ENCODE data around the gene IFIT3. TPM values are rescaled to one million over a fixed set of nuclear protein-coding genes. Genes with fewer than 3 reads are reported as not detected.

The IFIT3 gene
- total RNA-seq, 1 donor from 2014 or later = 6.9 TPM

DNA sequence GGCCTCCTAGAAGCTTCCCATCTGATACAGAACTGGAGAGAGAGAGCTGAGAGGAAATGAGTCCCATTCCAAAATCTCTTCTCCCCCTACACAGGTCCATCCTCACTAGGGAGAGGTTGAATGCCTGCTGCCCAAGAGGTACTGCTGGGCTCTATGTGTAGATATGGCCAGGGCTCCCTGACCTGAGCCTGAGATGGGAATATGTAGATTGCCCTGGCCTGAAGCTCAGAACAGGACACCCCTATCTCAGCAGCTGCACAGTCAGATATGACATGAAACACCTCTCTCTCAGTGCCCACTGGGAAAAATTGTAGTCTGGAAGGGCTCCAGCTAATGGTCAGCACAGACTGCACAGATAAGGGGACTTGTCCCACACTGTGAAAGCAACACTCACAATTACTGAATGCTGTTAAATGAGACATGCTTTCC is 46.9 kb downstream of the IFIT3 start:
- intact Hi-C loops (cut with micrococcal nuclease) = no loop called here
- TF ChIP-seq, protein P1, sequence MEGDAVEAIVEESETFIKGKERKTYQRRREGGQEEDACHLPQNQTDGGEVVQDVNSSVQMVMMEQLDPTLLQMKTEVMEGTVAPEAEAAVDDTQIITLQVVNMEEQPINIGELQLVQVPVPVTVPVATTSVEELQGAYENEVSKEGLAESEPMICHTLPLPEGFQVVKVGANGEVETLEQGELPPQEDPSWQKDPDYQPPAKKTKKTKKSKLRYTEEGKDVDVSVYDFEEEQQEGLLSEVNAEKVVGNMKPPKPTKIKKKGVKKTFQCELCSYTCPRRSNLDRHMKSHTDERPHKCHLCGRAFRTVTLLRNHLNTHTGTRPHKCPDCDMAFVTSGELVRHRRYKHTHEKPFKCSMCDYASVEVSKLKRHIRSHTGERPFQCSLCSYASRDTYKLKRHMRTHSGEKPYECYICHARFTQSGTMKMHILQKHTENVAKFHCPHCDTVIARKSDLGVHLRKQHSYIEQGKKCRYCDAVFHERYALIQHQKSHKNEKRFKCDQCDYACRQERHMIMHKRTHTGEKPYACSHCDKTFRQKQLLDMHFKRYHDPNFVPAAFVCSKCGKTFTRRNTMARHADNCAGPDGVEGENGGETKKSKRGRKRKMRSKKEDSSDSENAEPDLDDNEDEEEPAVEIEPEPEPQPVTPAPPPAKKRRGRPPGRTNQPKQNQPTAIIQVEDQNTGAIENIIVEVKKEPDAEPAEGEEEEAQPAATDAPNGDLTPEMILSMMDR (IDR thresholded peaks at IDR 0.05; ENCODE audit: borderline replicate concordance) = no peak
- no peaks in the 10 kb centered on the region for H3K9me3 ChIP-seq (replicated peaks)
- H3K4me1 ChIP-seq = peaks cover 33% of the 10 kb centered on the region
- H3K36me3 ChIP-seq = no peaks in the 10 kb centered on the region
- H3K4me3 ChIP-seq = peak overlapping the region; percentile 32
- DNase-seq = no peak
- no peaks in the 10 kb centered on the region for H3K27me3 ChIP-seq (ENCODE audit: low read depth)
- H3K27ac ChIP-seq (replicated peaks) = peak overlapping the region; percentile 86

DNA sequence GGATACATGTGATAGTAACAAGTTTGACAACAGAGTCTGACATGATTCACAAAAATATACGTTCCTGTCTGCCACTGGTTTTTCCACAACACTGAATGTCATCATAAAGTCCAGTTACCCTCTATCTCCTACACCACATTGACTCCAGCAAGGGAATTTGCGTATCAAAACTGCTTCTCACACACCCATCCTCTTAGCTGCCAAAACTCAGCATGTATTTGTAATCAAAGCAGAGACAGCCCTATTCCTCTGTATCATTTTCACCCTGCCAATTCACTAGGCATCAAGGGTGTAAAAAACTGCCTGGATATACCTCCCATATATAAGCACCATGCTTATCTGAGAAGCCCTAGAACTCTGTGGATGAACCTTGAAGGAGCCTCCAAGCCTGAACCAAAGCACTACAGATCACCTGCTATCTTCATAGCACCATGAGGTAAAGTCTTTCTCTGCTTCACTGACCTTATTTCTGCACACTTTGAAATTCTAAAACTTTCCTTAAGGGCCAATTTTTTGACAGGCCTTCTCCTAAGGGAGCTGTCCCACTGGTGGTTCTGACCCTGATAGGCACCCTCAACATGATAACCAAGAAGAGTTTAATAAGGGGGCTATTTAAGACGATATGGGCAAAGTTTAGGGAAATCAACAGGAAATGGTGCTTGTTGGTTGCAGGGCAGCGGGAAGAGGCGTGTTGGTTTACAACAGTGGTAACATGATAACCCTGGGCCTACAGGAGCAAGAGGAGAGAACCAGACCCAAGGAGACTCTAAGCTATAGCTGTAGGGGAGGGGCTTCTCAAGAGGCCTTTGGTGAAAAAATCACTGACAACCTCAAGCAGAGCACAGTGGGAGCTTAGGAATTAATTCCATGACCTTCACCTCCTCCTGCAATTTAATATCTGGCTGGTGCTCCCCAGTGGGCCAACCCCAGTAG is 50.2 kb downstream of the IFIT3 start, which contains the start of gene IFIT1B:
IFIT1B (plus strand) TSS at position 352 of the 933 bp plus-strand sequence; CDS start at position 432, 80 bp downstream.
- TF ChIP-seq, protein P1 (IDR thresholded peaks at IDR 0.05; ENCODE audit: borderline replicate concordance) = no peak
- peaks cover 24% of the 10 kb centered on the region for H3K4me1 ChIP-seq
- H3K4me3 ChIP-seq = no peak within 1 kb of the TSS
- intact Hi-C loops (cut with micrococcal nuclease) = no loop called here
- no peaks in the 10 kb centered on the region for H3K9me3 ChIP-seq (replicated peaks)
- no peak within 1 kb of the TSS for H3K27ac ChIP-seq (replicated peaks)
- H3K27me3 ChIP-seq (ENCODE audit: low read depth) = no peaks in the 10 kb centered on the region
- DNase-seq = no peak
- no peaks in the 10 kb centered on the region for H3K36me3 ChIP-seq

DNA sequence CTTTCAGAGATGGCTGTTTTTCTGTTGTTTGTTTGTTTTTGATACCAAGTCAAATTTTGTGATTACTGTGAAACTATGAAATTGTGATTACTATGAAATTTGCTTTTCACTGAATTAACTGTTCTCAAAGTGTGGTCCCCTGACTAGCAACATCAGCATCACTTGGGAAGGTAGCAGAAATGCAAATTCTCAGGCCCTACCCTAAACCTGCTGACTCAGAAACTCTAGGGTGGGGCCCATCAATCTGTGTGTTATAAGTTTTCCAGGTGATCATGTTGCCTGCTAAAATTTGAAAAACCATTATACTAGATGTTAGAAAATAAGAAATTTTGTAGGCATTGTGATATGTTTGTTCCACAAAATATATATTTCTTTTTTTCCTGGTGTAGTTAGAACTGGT is 51.3 kb downstream of the IFIT3 start:
- intact Hi-C loops (cut with micrococcal nuclease) = no loop called here
- H3K4me3 ChIP-seq = no peak overlapping the region
- DNase-seq = no peak
- no peaks in the 10 kb centered on the region for H3K9me3 ChIP-seq (replicated peaks)
- H3K27ac ChIP-seq (replicated peaks) = no peak overlapping the region
- H3K4me1 ChIP-seq = peaks cover 13% of the 10 kb centered on the region
- H3K27me3 ChIP-seq (ENCODE audit: low read depth) = no peaks in the 10 kb centered on the region
- no peaks in the 10 kb centered on the region for H3K36me3 ChIP-seq
- TF ChIP-seq, protein P1 (IDR thresholded peaks at IDR 0.05; ENCODE audit: borderline replicate concordance) = no peak

DNA sequence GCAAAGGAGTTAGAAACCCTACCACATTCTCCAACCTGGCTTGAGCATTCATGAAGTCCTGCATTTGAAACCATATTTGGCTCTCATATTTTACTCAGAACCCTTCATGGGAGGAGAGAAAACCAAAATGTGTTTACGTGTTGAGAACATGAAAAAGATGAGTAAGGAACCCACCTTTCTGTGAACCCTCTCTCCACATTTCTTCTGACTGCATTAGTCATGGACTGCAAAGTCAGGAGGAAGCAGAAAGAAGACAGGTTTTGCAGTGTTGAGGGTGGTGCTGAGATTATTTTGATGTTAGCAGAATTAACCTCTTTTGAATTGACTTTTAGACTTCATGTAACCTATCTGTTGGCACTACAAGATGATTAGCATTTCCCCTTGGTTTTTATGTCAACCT is 55.0 kb downstream of the IFIT3 start:
- intact Hi-C loops (cut with micrococcal nuclease) = no loop called here
- no peaks in the 10 kb centered on the region for H3K27me3 ChIP-seq (ENCODE audit: low read depth)
- no peak overlapping the region for H3K27ac ChIP-seq (replicated peaks)
- H3K4me3 ChIP-seq = no peak overlapping the region
- no peak for DNase-seq
- TF ChIP-seq, protein P1 (IDR thresholded peaks at IDR 0.05; ENCODE audit: borderline replicate concordance) = no peak
- no peaks in the 10 kb centered on the region for H3K36me3 ChIP-seq
- no peaks in the 10 kb centered on the region for H3K4me1 ChIP-seq
- H3K9me3 ChIP-seq (replicated peaks) = no peaks in the 10 kb centered on the region

DNA sequence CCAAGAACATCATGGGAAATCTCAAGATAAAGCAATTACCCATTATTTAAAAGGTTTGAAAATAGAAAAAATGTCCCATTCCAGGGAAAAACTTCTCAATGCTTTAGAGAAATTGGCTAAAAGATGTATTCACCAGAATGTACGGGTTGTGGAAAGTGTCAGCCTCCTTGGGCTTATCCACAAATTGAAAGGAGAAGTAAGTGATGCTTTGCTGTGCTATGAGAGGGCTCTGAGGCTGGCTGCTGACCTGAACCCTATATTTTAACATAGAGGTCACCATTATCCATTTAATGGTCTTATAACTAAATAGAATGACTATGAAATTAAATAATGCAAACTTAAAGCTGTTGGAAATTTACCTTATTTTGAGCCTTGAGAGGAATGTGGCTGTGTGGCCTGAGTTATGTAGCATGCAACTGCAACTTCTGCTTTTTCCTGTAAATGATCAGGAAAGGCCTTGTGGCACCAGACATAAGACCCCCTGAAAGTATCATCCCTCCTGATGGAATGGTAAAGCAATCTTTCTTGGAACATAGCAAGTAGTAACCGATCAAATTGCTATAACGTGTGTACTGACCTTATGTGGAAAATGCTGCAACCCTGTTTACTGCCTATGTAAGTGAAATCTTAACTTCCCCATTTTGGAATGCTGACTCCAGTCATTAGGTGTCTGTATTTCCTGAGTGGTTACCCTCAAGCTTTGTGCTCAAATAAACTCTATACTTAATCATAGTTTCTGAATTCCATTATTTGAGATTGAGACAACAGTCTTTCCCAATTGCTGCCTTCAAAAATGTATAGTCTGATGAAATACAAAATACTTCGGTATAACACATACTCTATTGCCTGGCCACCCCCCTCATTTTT is 56.9 kb downstream of the IFIT3 start:
- Histone ChIP-seq H3K27me3 (ENCODE audit: low read depth) (no peaks in the 10 kb centered on the region), H3K4me1 (no peaks in the 10 kb centered on the region), H3K4me3 (no peak overlapping the region), H3K27ac (replicated peaks) (no peak overlapping the region), H3K9me3 (replicated peaks) (no peaks in the 10 kb centered on the region), H3K36me3 (no peaks in the 10 kb centered on the region)
- TF ChIP-seq, protein P1 (IDR thresholded peaks at IDR 0.05; ENCODE audit: borderline replicate concordance) = no peak
- no peak for DNase-seq
- intact Hi-C loops (cut with micrococcal nuclease) = no loop called here
